GM12872 (cell line): Measurements from ENCODE around the gene PTPRT.

ENCODE experiments used
- CTCF ChIP-seq: IDR thresholded peaks from 3 replicates; pipeline ENCODE4 v1.5.1; 2011; ENCODE audit warnings: low read depth, mild to moderate bottlenecking, low read length, moderate library complexity; ENCODE audit not compliant: insufficient read depth

The PTPRT gene

GRCh38 chr20:42611889-42612837, 577.5 kb downstream of the PTPRT start:
- no peak for TF ChIP-seq CTCF

GRCh38 chr20:42611423-42611822, 578.3 kb downstream of the PTPRT start:
- no peak for TF ChIP-seq CTCF

- no peak for TF ChIP-seq CTCF
Measured at GRCh38 chr20:42610070-42610469, 579.6 kb downstream of the PTPRT start.

- TF ChIP-seq CTCF: no peak
Measured at GRCh38 chr20:42609618-42610017, 580.1 kb downstream of the PTPRT start.

GRCh38 chr20:42604998-42605956, 584.4 kb downstream of the PTPRT start:
- TF ChIP-seq CTCF: no peak

- TF ChIP-seq CTCF: no peak
Measured at GRCh38 chr20:42603655-42604054, 586.1 kb downstream of the PTPRT start.

GRCh38 chr20:42598581-42598980, 591.1 kb downstream of the PTPRT start:
- no peak for TF ChIP-seq CTCF
